Fibroblast of mammary gland (primary cell): Measurements from ENCODE around the gene MAB21L4.

Experiments used
- DNase-seq: peaks from one replicate; pipeline ENCODE4 v3.0.0-alpha.2; 2010; ENCODE audit warnings: low read depth
- H3K4me3 ChIP-seq: 2 replicates; pipeline ENCODE4 v1.5.1; 2011; ENCODE audit warnings: low read depth, mild to moderate bottlenecking, low read length, moderate library complexity; ENCODE audit not compliant: control insufficient read depth
- CTCF ChIP-seq: conservative IDR thresholded peaks from 2 replicates; pipeline ENCODE4 v1.5.1; 2011; ENCODE audit warnings: low read depth, low read length, inconsistent platforms; ENCODE audit not compliant: control insufficient read depth, insufficient read depth

Gene MAB21L4

GRCh38 chr2:240857039-240858008 is 38.6 kb downstream of the MAB21L4 start:
- DNase-seq = no peak
- no peak overlapping the region for H3K4me3 ChIP-seq
- no peak for TF ChIP-seq CTCF

- no peak overlapping the region for H3K4me3 ChIP-seq
- peak; percentile 16 for TF ChIP-seq CTCF
- DNase-seq = no peak
These were observed 39.6 kb downstream of the MAB21L4 start for GRCh38 chr2:240856151-240856980.

- no peak for TF ChIP-seq CTCF
- no peak for DNase-seq
- H3K4me3 ChIP-seq = no peak overlapping the region
These were observed 40.3 kb downstream of the MAB21L4 start for GRCh38 chr2:240855670-240856069.

GRCh38 chr2:240852671-240853314 is 43.2 kb downstream of the MAB21L4 start:
- TF ChIP-seq CTCF = no peak
- H3K4me3 ChIP-seq = no peak overlapping the region
- no peak for DNase-seq

- no peak overlapping the region for H3K4me3 ChIP-seq
- TF ChIP-seq CTCF = peak; percentile 94
- peak; percentile 75 for DNase-seq
These were observed 44.6 kb downstream of the MAB21L4 start for GRCh38 chr2:240851078-240851991.
